NCI-H1417 treated with DMSO at 0.1 percent for 48 hours (cell line): Measurements from ENCODE around the gene HDDC3.

ENCODE experiments used
- DNase-seq: peaks from one replicate; lab custom pipeline; 2025; lab: John Stamatoyannopoulos, UW

HDDC3 gene

GRCh38 chr15:90931828-90932659 lies at the start of gene HDDC3:
Gene HDDC3 (minus strand): TSS chr15:90932549. CDS start chr15:90932540, 9 bp downstream.
- DNase-seq, result peak; percentile 44

- no peak for DNase-seq
Measured at GRCh38 chr15:90982135-90982534, 49.8 kb upstream of the HDDC3 start.

- DNase-seq, result no peak
Measured at GRCh38 chr15:90981681-90982080, 49.3 kb upstream of the HDDC3 start.

GRCh38 chr15:90979582-90979981 lies 47.2 kb upstream of the HDDC3 start:
- DNase-seq, result no peak

- no peak for DNase-seq
Measured at GRCh38 chr15:90974216-90974615, 41.9 kb upstream of the HDDC3 start.

GRCh38 chr15:90972133-90972532 lies 39.8 kb upstream of the HDDC3 start:
- DNase-seq, result no peak

- DNase-seq, result no peak
Measured at GRCh38 chr15:90970274-90970673, 37.9 kb upstream of the HDDC3 start.

- no peak for DNase-seq
Measured at GRCh38 chr15:90968434-90968833, 36.1 kb upstream of the HDDC3 start.

GRCh38 chr15:90967206-90967605 lies 34.9 kb upstream of the HDDC3 start:
- no peak for DNase-seq

- no peak for DNase-seq
Measured at GRCh38 chr15:90966262-90966661, 33.9 kb upstream of the HDDC3 start.

GRCh38 chr15:90962021-90962420 lies 29.7 kb upstream of the HDDC3 start:
- no peak for DNase-seq

GRCh38 chr15:90960298-90961091 lies 28.1 kb upstream of the HDDC3 start:
- no peak for DNase-seq

- DNase-seq, result no peak
Measured at GRCh38 chr15:90959894-90960293, 27.5 kb upstream of the HDDC3 start.

- DNase-seq, result no peak
Measured at GRCh38 chr15:90959028-90959595, 26.8 kb upstream of the HDDC3 start.

- DNase-seq, result no peak
Measured at GRCh38 chr15:90957791-90958190, 25.4 kb upstream of the HDDC3 start.

- DNase-seq, result no peak
Measured at GRCh38 chr15:90957031-90957790, 24.9 kb upstream of the HDDC3 start.

GRCh38 chr15:90956274-90957030 lies 24.1 kb upstream of the HDDC3 start:
- peak; percentile 28 for DNase-seq

- no peak for DNase-seq
Measured at GRCh38 chr15:90955624-90956273, 23.4 kb upstream of the HDDC3 start.

GRCh38 chr15:90954712-90955623 lies 22.6 kb upstream of the HDDC3 start, which contains the start of gene RCCD1:
Gene RCCD1 (plus strand): TSS chr15:90954884. CDS start chr15:90956735, 1,851 bp downstream.
- DNase-seq, result peak; percentile 30
